GM12878 (cell line): ENCODE data around the gene SMG6. TPM values are rescaled to one million over a fixed set of nuclear protein-coding genes. Genes with fewer than 3 reads are reported as not detected.

Experiments used
- ATAC-seq: fragments of 200-7000 bp; cut with Tn5 transposase; 3 replicates; pipeline ENCODE4 v1.9.1; 2020; ENCODE audit warnings: mild to moderate bottlenecking, moderate library complexity
- BruUV-seq: library from RNA; stranded (reverse); fragments of 400-500 nt; replicated peaks from 2 replicates; lab custom pipeline; 2021; lab: Mats Ljungman, UMichigan
- CTCF ChIA-PET: fragments of 300-600 bp; sonication (Branson Sonifier 250); formaldehyde crosslinking; extraction: SDS; loops from one replicate; lab custom pipeline; 2021; ENCODE audit warnings: inconsistent platforms; lab: Yijun Ruan, JAX
- POLR2A ChIA-PET: fragments of 350-600 bp; formaldehyde crosslinking; extraction: SDS; loops from one replicate; lab custom pipeline; 2021; ENCODE audit warnings: inconsistent platforms; lab: Charles Lee
- RAD21 ChIA-PET: fragments of 300-600 bp; sonication (Branson Sonifier 250); formaldehyde crosslinking; loops from one replicate; lab custom pipeline; 2023; ENCODE audit warnings: antibody characterized with exemption; ENCODE audit not compliant: unreplicated experiment; lab: Charles Lee
- SMC1A ChIA-PET: fragments of 300-600 bp; sonication (Branson Sonifier 250); formaldehyde crosslinking; loops from one replicate; lab custom pipeline; 2023; ENCODE audit not compliant: unreplicated experiment, uncharacterized antibody; lab: Charles Lee
- DNase-seq: peaks from one replicate; pipeline ENCODE4 v3.0.0-alpha.2; 2011; ENCODE audit warnings: low read depth, low spot score
- FAIRE-seq: peaks from 3 replicates; lab custom pipeline; 2011; peaks lifted over from hg19 to GRCh38; lab: Jason Lieb, UNC
- H2AFZ ChIP-seq: 2 replicates; pipeline ENCODE4 v1.6.0; 2011; ENCODE audit warnings: low read depth, low read length, control low read depth; ENCODE audit not compliant: control insufficient read depth
- H3K27ac ChIP-seq: 2 replicates; pipeline ENCODE4 v1.5.1; 2011; ENCODE audit warnings: control low read depth; ENCODE audit not compliant: control insufficient read depth, insufficient read depth
- H3K27me3 ChIP-seq, 2 experiments: replicated peaks in 1 of 2; 2 replicates each; pipeline versions ENCODE4 v1.6.0 to v1.6.1; 2011; ENCODE audit warnings: low read length in 1 of 2; ENCODE audit not compliant: control insufficient read depth in 2 of 2, insufficient read depth in 2 of 2
- H3K36me3 ChIP-seq, 2 experiments: 2 replicates each; pipeline ENCODE4 v1.5.1; 2011; ENCODE audit warnings: low read length in 1 of 2; ENCODE audit not compliant: control insufficient read depth in 2 of 2, insufficient read depth in 2 of 2
- H3K4me1 ChIP-seq: 2 replicates; pipeline ENCODE4 v1.6.1; 2011; ENCODE audit warnings: mild to moderate bottlenecking, low read length, moderate library complexity, mixed read lengths; ENCODE audit not compliant: control insufficient read depth, insufficient read depth
- H3K4me2 ChIP-seq: 2 replicates; pipeline ENCODE4 v1.6.0; 2011; ENCODE audit warnings: control low read depth; ENCODE audit not compliant: control insufficient read depth, insufficient read depth
- H3K4me3 ChIP-seq: fragments of 200-600 bp; sonication (generic); 2 replicates; pipeline ENCODE4 v1.5.1; 2016
- H3K79me2 ChIP-seq: 2 replicates; pipeline ENCODE4 v1.6.0; 2011; ENCODE audit warnings: low read length; ENCODE audit not compliant: control insufficient read depth, insufficient read depth
- H3K9ac ChIP-seq: 2 replicates; pipeline ENCODE4 v1.8.0; 2011; ENCODE audit warnings: low read length, control low read depth, mixed read lengths; ENCODE audit not compliant: control insufficient read depth, insufficient read depth
- H3K9me3 ChIP-seq: replicated peaks from 3 replicates; pipeline ENCODE4 v1.5.1; 2011; ENCODE audit warnings: mild to moderate bottlenecking, low read length; ENCODE audit not compliant: control insufficient read depth, insufficient read depth
- H4K20me1 ChIP-seq: 2 replicates; pipeline ENCODE4 v1.6.0; 2011; ENCODE audit not compliant: control insufficient read depth, insufficient read depth
- BRCA1 ChIP-seq: IDR thresholded peaks from 2 replicates; pipeline ENCODE4 v1.6.1; 2011; ENCODE audit warnings: low read depth, low read length, improper control_type of control experiment
- CUX1 ChIP-seq: IDR thresholded peaks from 2 replicates; pipeline ENCODE4 v1.6.1; 2012; ENCODE audit warnings: improper control_type of control experiment, low read depth, low read length; ENCODE audit not compliant: insufficient replicate concordance
- IKZF2 ChIP-seq, 2 experiments: fragments of 450-650 bp; IDR thresholded peaks; 2 replicates each; pipeline ENCODE4 v1.6.1; 2017; ENCODE audit warnings: mild to moderate bottlenecking in 2 of 2, moderate library complexity in 2 of 2
- MAX ChIP-seq: IDR thresholded peaks from 2 replicates; pipeline ENCODE4 v1.6.1; 2012; ENCODE audit warnings: low read depth, low read length, improper control_type of control experiment
- MYC ChIP-seq: IDR thresholded peaks from 2 replicates; pipeline ENCODE4 v1.6.1; 2011; ENCODE audit warnings: mild to moderate bottlenecking, low read length, moderate library complexity, inconsistent platforms; ENCODE audit not compliant: insufficient read depth, insufficient replicate concordance, insufficient read length, severe bottlenecking
- RAD21 ChIP-seq: IDR thresholded peaks from 2 replicates; pipeline ENCODE4 v1.6.1; 2011; ENCODE audit warnings: mild to moderate bottlenecking, low read depth, low read length, moderate library complexity; ENCODE audit not compliant: insufficient read depth
- SMARCA5 ChIP-seq: fragments of 450-650 bp; IDR thresholded peaks from 2 replicates; pipeline ENCODE4 v1.6.1; 2017; ENCODE audit warnings: mild to moderate bottlenecking
- SUPT20H ChIP-seq: IDR thresholded peaks from 2 replicates; pipeline ENCODE4 v1.6.1; 2011; ENCODE audit warnings: low read depth, mild to moderate bottlenecking, low read length, moderate library complexity, borderline replicate concordance; ENCODE audit not compliant: control insufficient read depth
- TAF1 ChIP-seq: IDR thresholded peaks from 2 replicates; pipeline ENCODE4 v1.6.1; 2011; ENCODE audit warnings: mild to moderate bottlenecking, low read depth, low read length, borderline replicate concordance
- TCF12 ChIP-seq: IDR thresholded peaks from 2 replicates; pipeline ENCODE4 v1.6.1; 2011; ENCODE audit warnings: low read depth, mild to moderate bottlenecking, low read length
- ZBTB40 ChIP-seq: fragments of 450-650 bp; IDR thresholded peaks from 2 replicates; pipeline ENCODE4 v1.6.1; 2016; ENCODE audit warnings: mild to moderate bottlenecking, moderate library complexity, borderline replicate concordance
- WGBS: methylation state at CpG from one replicate; pipeline ENCODE4 v1.1.6; 2016; ENCODE audit warnings: low lambda C conversion rate; ENCODE audit not compliant: insufficient replicate concordance, insufficient coverage; ENCODE audit errors: missing lambda C conversion rate; 5-methylcytosine and 5-hydroxymethylcytosine counted together
- in situ Hi-C: fragments of 300-500 bp; cut with MboI; formaldehyde crosslinking; loops from 9 replicates; pipeline ENCODE4 v1.14.3; 2018; ENCODE audit warnings: mixed read lengths
- intact Hi-C: fragments of 100-400 bp; cut with micrococcal nuclease; formaldehyde crosslinking; loops from one replicate; pipeline ENCODE4 v1.14.2; 2022; ENCODE audit not compliant: unreplicated experiment
- polyA plus RNA-seq, 11 experiments: library from polyadenylated mRNA; depleted of rRNA in 4 of 11; unstranded in 6 of 11; stranded (reverse) in 5 of 11; fragments of >200 nt; fragmentation: Nextera tagmentation in 4 of 11; fragmentation: Illumina TruSeq in 1 of 11; extraction: Ambion mirVana in 4 of 11; extraction: Trizol in 1 of 11; gene quantifications; 1 replicate in 1 of 11; 2 replicates in 10 of 11; pipeline versions ENCODE4 v1.2.1 to v1.2.3, GENCODE V29; 2011 to 2016; ENCODE audit warnings: inconsistent platforms in 2 of 11, missing spikeins in 2 of 11, low read depth in 1 of 11
- total RNA-seq, 4 experiments: library from RNA; depleted of rRNA in 3 of 4; stranded (reverse); fragments of >200 nt in 3 of 4; fragmentation: Illumina TruSeq in 1 of 4; extraction: Trizol in 1 of 4; gene quantifications; 2 replicates each; pipeline versions ENCODE4 v1.2.1 to v1.2.3, GENCODE V29; 2013 to 2021

The SMG6 gene
- total and polyA plus RNA-seq, 10 of the 15 experiments (the other 5 are each of a cell fraction or from before 2014, with no cell fraction given): 0.58 to 28.7 (median 15.7) TPM

DNA sequence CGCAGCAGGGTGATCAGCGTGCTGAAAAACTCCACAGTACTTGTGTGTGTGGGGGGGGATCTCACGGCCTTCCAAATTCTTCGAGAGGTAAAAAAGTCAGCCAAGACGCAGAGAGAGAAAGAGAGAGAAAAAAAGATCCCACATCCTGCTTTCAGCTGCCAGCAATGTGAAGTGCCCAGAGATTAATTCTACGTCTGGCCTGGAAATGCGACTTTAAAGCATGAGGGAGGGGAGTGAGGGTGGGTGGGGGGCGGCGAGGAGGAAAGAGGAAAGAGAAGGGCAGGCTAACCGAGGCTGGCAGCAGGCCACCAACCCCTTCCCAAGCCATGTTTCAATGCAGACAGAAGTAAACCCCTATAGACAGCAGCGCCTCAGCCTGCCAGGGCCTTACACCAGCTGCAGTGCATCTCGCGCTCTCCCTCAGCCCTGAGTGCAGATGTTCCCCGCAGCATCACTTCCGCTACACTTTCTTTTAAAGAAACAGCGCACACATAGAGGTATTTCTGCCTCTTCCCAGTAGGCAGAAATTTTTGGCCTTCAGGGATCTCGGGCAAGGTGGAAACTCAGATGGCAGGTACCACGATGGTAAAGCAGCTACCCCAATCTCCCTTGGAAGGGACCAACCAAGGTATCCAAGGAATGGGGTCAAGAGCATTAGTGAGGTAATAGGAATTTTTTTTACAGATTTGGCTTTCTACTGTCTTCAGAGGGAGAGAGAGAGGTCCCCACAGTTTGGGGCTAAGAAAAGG, 87.8 kb downstream of the SMG6 start:
- intact Hi-C loops (no loop called here), in situ Hi-C loops (no loop called here)
- POLR2A ChIA-PET: interaction anchor here (0.6 to 1.9 kb wide), 9 partner anchors 8 to 499 kb away, joined by 3 to 7 read pairs (median 4); no protein-coding TSS in a partner anchor
- BruUV-seq: no TSS peak
- CTCF ChIA-PET: interaction anchor here (0.8 to 1.7 kb wide), 5 partner anchors 11 to 160 kb away, joined by 3 to 9 read pairs (median 4); no protein-coding TSS in a partner anchor
- Histone ChIP-seq H3K79me2 (peaks cover 37% of the 10 kb centered on the region), H2AFZ (peak overlapping the region; percentile 81), H3K4me1 (peaks cover 32% of the 10 kb centered on the region), H3K27ac (peak overlapping the region; percentile 100), H3K9ac (peak overlapping the region; percentile 90), H4K20me1 (no peaks in the 10 kb centered on the region), H3K4me2 (peak overlapping the region; percentile 99), H3K27me3 (no peaks in the 10 kb centered on the region), H3K36me3 (peaks cover 6 to 7% of the 10 kb centered on the region in 2 experiments), H3K9me3 (no peaks in the 10 kb centered on the region), H3K4me3 (peak overlapping the region; percentile 77)
- SMC1A ChIA-PET: interaction anchor here (0.8 to 5.5 kb wide), 13 partner anchors 8 to 158 kb away, joined by 3 to 22 read pairs (median 6); no protein-coding TSS in a partner anchor
- FAIRE-seq (peak; percentile 86), ATAC-seq (peak; percentile 99), DNase-seq (no peak)
- under 1% methylated on average over 15 of the region's 18 CpGs for WGBS
- RAD21 ChIA-PET: interaction anchor here (0.6 to 4.0 kb wide), 12 partner anchors 7 to 161 kb away, joined by 3 to 24 read pairs (median 4); partner anchors contain the start of gene HIC1
- TF ChIP-seq SUPT20H (no peak), BRCA1 (no peak), RAD21 (0 out of 2 replicates have a peak, but pooled peaks have one; percentile 1), ZBTB40 (peak; percentile 40; the same call in 1 of the 2 replicates), MYC (no peak), SMARCA5 (0 out of 2 replicates have a peak, but pooled peaks have one; percentile 82), IKZF2 (IDR thresholded peaks at IDR 0.05) (peak; percentile 32 to 50; a peak in 3 of 4 replicates), CUX1 (no peak), TAF1 (peak; percentile 71), TCF12 (peak; percentile 98), MAX (peak; percentile 75)
